Stimulated activated CD8-positive, alpha-beta memory T cell treated with anti-CD3 and anti-CD28 coated beads, Interleukin-15, amount 100 ng/mL, for 48 hours (primary cell): ENCODE results near the gene OR13J1.

Experiments used
- DNase-seq, 2 donors: peaks; one replicate each; pipeline ENCODE4 v3.0.0-alpha.2; 2020; ENCODE audit warnings: low read depth in 2 of 2

Gene OR13J1

DNA sequence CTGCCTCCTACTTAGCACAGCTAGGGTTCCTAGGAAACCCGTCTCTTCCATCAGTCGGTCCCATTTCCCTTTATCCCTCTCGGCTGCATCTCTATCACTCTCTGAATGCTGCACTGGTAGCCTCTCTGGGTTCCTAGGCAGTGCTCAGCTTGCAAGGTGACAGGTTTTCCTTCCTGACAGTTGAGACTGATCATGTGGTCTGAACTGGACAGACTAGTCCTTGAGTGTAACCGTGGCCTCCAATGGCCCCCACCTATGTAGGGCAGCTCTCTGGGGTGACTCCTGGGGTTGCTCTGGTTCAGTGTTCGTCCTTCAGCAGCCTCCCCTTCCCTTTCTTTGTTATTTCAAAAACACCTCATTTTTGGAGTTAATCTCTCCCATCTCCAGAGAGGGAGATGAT, 37.4 kb downstream of the OR13J1 start:
- DNase-seq: no peak

DNA sequence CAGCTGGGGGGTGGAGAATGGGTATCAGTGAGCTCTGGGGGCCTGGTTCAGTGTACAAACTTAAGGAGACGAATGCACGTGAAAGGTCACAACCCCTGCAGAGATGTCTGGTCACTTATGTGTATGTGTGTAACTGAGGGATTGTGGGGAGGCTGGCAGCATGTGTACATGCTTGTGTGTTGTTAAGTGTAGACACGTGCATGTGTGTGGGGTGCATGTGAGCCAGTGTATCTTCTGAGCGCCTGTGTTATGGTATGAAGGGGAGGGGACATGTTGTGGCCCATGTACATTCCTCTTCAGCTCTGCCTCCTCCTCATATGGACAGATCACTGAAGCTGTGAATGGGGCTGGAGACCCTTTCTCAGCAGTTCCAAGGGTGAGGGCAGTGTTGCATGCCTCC, 39.2 kb downstream of the OR13J1 start:
- no peak for DNase-seq

DNA sequence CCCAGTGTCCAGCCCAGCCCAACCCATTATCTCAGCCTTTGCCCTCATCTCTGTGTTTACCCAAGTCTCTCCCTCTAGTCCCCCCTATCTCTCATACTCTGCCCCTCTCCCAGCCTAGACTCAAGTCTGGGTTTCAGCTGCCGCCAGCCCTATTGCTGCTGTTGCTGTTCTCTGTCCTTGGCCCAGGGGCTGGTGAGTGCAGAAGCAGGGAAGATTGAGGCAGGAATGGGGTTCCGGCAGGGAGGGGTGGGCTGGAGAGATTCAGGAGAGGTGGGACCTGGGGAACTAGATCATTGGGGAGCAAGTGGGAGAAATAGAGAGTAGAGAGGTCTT, 40.5 kb downstream of the OR13J1 start:
- DNase-seq: no peak

DNA sequence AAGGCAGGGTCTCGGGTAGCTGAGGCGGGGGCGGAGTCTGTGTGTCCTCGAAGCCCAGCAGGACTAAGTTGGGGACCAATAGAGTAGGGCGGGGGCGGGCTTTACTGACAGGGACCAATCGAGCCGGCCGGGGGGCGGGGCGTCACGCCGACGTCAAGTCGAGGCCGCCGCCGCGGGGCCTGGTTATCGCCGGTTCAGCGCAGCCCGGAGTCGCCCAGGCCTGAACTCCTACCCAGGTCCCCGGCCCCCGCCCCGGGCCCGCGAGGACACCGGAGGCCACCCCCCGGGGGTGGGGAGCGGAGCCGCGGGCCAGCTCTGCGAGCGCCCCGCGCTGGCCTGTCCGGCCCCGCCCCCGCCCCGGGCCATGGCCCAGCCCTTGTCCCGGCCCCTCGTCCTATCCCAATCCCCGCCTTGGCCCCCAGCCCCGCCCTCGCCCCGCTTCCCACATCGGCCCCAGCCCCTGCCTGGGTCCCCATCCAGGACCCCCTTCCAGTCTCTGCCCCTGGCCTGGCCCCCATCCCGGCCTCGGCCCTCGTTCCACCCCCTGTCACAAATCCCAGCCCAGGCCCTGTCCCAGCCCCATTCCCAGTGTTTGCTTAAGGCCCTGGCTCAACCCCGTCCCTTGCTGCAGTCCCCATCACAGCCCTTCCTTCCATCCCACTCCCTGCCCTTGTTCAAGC, 41.0 kb downstream of the OR13J1 start, which contains the start of gene TMEM8B:
Gene TMEM8B (plus strand): TSS at position 145 of the 680 bp plus-strand sequence. CDS start 220 bp downstream, at position 365.
- peak; percentile 91 to 92 for DNase-seq

DNA sequence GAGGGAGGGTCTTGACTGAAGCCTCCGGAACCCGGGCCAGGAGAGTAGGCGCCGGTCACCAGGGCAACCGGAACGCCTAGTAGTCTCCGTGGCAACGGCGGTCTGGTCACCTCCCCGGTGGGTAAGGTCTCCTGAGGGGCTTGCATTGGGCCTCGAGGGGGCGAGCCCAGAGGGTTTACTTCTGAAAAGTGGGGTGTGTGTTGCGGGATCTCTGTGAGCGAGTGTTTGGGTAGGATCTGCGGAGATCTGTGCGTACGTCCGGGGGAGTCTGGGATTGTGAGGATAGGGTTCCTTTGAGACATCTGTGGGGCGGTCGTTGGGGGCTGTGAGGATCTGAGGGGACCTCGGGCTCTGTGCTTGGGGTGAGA, 41.5 kb downstream of the OR13J1 start, which contains the start of gene FAM221B:
Gene FAM221B (minus strand): TSS at position 17 of the 368 bp plus-strand sequence. CDS start 2,571 bp downstream, outside the sequence.
- DNase-seq: no peak

DNA sequence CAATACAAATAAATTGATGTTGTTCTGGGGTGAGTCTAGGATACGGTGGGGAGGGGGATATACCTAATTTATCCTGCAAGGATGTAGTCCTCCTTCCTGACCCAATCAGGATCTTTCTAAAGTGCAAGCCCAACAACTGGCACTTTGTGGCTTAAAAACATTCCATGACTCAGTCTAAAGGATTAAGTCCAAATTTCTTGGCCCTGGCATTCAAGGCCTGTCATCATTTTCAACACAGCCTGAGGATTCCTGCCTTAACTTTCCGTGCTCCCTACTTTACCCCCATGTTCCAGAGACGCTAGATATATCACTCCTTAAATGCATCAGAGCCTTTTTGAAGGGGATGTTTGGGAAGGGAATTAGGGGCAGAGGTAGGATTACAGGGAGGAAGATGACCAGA, 42.7 kb downstream of the OR13J1 start:
- DNase-seq: no peak

DNA sequence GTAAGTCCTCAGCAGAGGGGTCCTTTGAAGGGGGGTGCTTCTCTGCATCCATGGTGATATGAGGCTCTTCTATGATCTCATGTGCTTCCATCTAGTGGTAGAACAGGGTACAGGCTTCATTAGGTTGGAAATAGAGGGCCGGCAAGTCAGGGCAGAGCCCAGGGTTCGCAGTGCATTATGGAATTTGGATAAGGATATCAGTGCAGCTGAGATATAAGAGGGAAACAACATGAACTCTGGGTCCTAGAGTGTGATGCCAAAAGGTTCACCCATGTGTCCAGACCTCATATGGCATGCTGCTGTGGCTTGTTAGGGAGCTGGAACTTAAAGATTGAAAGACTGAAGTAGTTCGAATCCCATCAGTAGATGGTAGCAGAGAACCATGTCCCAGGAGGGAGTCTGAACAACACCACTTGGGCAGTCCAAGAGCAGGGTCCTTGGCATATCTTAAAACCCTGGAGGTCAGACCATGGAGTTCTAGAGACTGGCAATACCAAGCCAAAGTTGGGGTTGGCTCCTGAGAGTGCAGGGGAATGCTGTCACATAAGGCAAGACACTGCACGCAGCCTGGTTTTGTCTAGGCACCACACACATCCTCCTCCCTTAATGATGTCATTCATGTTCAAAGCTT, 44.0 kb downstream of the OR13J1 start:
- no peak for DNase-seq

DNA sequence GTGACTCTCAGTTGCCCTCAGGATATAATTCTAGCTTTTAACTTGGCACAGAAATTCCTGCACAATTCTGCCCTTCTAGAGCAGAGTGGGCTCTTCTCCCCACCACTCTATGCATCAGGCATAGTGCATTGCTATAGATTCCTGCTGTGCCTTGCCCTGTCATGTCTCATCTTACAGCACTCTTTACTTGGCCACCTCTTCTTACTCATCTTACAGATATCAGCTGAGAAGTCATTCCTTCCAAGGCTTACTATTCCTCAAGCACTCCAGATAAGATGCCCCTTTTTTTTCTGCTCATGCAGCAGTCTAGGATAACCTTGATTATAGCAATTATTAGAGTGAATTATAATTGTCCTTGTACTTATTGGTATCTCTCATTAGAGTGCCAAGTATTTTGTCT, 47.3 kb downstream of the OR13J1 start:
- DNase-seq: no peak

DNA sequence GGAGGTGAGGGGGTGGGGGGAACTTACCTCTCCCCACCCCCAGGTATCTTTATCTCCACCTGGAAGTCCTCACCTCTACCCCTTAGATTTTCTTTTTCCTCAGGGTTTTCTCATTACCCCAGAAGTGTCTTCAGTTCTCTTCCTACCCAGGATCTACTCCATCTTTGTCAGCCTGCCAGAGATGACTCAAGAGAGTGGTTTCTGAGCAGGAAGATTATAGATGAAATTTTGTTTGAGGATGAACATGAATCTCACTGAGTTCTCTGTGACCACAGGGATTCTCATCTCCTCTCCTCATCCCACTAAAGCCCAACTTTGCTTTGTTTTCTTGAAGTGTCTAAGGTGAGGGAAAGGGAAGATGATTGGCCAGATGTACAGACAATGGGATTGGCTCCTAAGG, 50.1 kb downstream of the OR13J1 start:
- DNase-seq: no peak
